Skeletal muscle tissue (tissue), 4 donors: Measurements from ENCODE around the gene HECW1. TPM values are rescaled to one million over a fixed set of nuclear protein-coding genes. Genes with fewer than 3 reads are reported as not detected.
"Not testable (repeated sequence)": the region's sequence is repeated elsewhere in the genome, so short reads cannot be mapped to it uniquely, and the experiment has no call there.

Experiments used
- H3K27ac ChIP-seq: one replicate; pipeline ENCODE4 v1.7.0; 2013; ENCODE audit warnings: mild to moderate bottlenecking, low read depth, low read length, inconsistent platforms
- H3K27me3 ChIP-seq, 3 donors: one replicate each; pipeline ENCODE4 v1.7.0; 2013; ENCODE audit warnings: low read length in 3 of 3; ENCODE audit not compliant: control insufficient read depth in 3 of 3, insufficient read depth in 3 of 3
- H3K36me3 ChIP-seq, 3 donors: one replicate each; pipeline ENCODE4 v1.7.0; 2013; ENCODE audit warnings: low read length in 3 of 3; ENCODE audit not compliant: control insufficient read depth in 3 of 3, insufficient read depth in 3 of 3
- H3K4me1 ChIP-seq, 3 donors: one replicate each; pipeline ENCODE4 v1.7.0; 2013; ENCODE audit warnings: low read length in 3 of 3, mild to moderate bottlenecking in 3 of 3; ENCODE audit not compliant: control insufficient read depth in 3 of 3, insufficient read depth in 3 of 3
- H3K4me3 ChIP-seq, 3 donors: one replicate each; pipeline ENCODE4 v1.7.0; 2013; ENCODE audit warnings: low read length in 3 of 3
- H3K9ac ChIP-seq, 3 donors: one replicate each; pipeline ENCODE4 v1.7.0; 2013; ENCODE audit warnings: low read length in 3 of 3, mild to moderate bottlenecking in 3 of 3, moderate library complexity in 2 of 3, low read depth in 1 of 3
- H3K9me3 ChIP-seq, 3 donors: one replicate each; pipeline ENCODE4 v1.7.0; 2013; ENCODE audit warnings: low read length in 3 of 3; ENCODE audit not compliant: control insufficient read depth in 3 of 3
- total RNA-seq: library from RNA; depleted of rRNA; stranded (reverse); fragments of >200 nt; gene quantifications from one replicate; pipeline ENCODE4 v1.2.3, GENCODE V29; 2014
- donor health status: Osteomylitis.

The HECW1 gene
- total RNA-seq, 1 donor from 2014 or later: not detected

DNA sequence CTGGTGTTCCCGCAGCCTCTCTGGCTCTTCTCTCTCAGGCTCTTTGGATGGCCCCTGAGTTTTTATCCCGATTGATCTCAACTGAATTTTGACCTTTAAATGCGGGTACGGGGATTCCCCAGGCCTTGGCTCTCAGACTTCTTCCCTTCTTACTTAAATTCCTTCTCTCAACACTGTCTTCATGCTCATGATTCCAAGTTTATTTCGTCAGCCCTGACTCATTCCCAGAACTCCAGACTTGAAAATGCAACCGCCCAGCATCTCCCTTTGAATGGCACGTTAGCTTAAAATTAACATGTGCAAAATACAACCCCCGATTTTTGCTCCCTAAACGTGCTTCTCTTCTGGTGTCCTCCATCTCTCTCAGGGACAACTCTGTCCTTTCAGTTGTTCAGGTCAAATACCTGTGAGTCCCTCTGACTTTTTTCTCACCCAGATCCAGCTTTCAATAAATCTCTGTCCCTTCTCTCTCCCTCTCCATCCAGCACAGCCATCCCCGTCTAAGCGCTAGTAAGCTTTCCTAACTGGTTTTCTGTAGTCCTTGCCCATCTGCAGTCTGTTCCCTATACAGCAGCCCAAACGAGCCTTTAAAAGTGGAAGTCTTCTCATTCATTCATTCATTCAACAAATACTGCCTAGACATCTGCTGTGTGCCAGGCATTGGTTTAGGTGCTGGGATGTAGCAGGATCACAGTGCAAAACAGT is 7.1 kb downstream of the HECW1 start:
- Histone ChIP-seq H3K9ac (no peak overlapping the region), H3K27ac (no peak overlapping the region), H3K27me3 (peaks cover 29 to 49% (median 33%) of the 10 kb centered on the region in 3 donors), H3K36me3 (no peaks in the 10 kb centered on the region), H3K9me3 (no peaks in the 10 kb centered on the region), H3K4me3 (no peak overlapping the region), H3K4me1 (no peaks in the 10 kb centered on the region)

DNA sequence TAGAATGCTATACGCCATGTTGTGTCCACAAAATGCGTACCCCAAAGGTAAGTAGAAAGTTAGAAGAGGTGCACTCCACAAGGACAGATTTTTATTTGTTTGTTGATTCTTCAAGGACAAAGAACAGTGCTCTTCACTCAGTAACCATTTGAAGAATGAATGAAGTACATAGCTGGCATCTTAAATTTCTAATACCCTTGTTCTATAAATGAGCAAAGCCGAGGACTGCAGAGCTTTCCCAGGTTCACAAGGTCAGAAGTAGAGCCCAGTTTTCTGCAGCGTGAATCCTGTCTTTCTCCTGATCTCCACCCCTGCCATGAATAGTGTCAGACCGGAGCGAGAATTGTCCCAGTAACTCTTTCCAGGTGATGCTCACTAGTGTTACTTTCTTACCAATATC is 9.5 kb downstream of the HECW1 start:
- Histone ChIP-seq H3K9me3 (no peaks in the 10 kb centered on the region), H3K4me3 (no peak overlapping the region), H3K4me1 (no peaks in the 10 kb centered on the region), H3K36me3 (no peaks in the 10 kb centered on the region), H3K9ac (no peak overlapping the region), H3K27ac (no peak overlapping the region), H3K27me3 (peaks cover 13 to 30% (median 18%) of the 10 kb centered on the region in 3 donors)

DNA sequence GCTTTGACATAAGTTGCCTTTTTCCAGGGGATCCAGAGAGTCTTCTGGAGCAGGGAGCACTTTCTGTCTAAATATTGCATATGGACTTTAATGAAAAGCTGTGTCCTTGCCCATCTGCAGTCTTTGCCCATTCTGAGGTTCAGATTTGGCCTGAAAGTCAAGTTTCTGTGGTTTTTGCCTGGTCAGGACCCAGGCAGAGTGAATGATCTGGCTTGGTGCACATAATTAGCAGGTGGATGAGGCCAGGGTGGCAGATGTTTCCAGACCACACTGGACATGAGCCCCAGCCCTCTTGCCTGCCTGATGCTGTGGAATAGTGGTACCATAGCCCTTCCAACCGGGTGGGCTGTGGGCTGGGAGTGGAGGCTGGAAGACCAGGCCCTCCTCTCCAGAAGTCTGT is 11.0 kb downstream of the HECW1 start:
- no peaks in the 10 kb centered on the region for H3K9me3 ChIP-seq
- H3K36me3 ChIP-seq: no peaks in the 10 kb centered on the region
- H3K27ac ChIP-seq: no peak overlapping the region
- peaks cover 9 to 30% (median 13%) of the 10 kb centered on the region in 3 donors for H3K27me3 ChIP-seq
- H3K4me1 ChIP-seq: no peaks in the 10 kb centered on the region
- no peak overlapping the region for H3K9ac ChIP-seq
- H3K4me3 ChIP-seq: no peak overlapping the region

DNA sequence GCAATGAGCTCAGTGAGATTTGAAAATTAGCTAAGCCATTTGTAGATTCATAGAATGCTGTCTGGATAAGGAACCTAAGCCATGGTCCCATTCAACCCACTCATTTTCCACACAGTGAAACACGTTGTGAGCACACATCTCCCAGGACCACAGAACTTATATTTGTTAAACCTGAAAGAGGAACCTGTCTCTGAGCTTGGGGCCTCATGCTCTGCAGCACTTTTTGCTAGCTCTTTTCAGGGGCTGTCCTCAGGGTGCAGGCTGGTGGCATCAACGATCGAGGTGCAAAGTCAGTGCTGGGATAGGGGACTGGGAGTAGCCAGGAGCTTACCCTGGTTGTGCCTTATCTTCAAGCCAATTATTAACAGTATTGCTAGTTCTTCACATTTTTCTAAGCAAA is 11.9 kb downstream of the HECW1 start:
- Histone ChIP-seq H3K36me3 (no peaks in the 10 kb centered on the region), H3K4me1 (no peaks in the 10 kb centered on the region), H3K9ac (no peak overlapping the region)

DNA sequence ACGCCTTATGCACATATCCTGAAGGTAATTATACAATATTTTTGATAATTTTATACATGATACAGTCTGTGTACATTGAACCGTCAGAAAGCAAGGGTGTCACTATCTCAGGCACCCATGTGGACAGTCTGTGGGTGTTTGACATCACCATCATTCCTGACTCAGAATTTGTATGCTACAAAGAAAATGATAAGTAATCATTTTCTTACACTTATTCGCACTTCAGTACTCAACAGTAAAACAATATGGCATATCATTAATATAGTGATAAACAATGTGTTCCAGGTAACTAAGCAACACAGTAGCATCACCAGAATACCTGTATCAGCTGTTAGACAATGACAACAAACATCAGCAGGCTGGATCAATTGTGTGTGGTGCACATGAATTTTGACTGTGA is 17.9 kb downstream of the HECW1 start:
- no peaks in the 10 kb centered on the region for H3K4me1 ChIP-seq
- H3K27ac ChIP-seq: no peak overlapping the region
- H3K4me3 ChIP-seq: no peak overlapping the region
- no peak overlapping the region for H3K9ac ChIP-seq
- no peaks in the 10 kb centered on the region for H3K36me3 ChIP-seq
- H3K9me3 ChIP-seq: no peaks in the 10 kb centered on the region
- no peaks in the 10 kb centered on the region for H3K27me3 ChIP-seq

More for the DNA sequence above, 11.9 kb downstream of the HECW1 start:
- no peak overlapping the region for H3K27ac ChIP-seq
- no peak overlapping the region for H3K4me3 ChIP-seq
- H3K9me3 ChIP-seq: no peaks in the 10 kb centered on the region
- peaks cover 9 to 21% (median 10%) of the 10 kb centered on the region in 3 donors for H3K27me3 ChIP-seq

DNA sequence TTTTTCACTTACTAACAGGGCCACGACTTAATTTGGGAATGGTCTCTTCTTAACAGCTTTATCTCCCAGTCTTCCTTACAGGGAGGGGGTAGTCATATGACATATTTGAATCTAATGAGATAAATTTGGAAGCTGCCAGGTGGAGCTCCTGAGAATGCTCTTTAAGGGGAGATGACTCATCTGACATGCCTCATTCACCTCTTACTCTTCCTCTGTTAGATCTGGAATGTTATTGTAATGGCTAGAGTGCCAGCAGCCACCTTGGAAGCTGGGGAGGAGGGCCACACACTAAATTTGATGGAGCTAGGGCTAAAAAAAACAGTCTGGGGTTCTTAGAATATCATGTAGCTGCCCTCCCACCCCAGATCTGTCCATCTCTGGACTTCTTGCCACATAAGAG is 22.7 kb downstream of the HECW1 start:
- Histone ChIP-seq H3K4me1 (no peaks in the 10 kb centered on the region), H3K27ac (no peak overlapping the region), H3K4me3 (no peak overlapping the region), H3K36me3 (no peaks in the 10 kb centered on the region), H3K9ac (no peak overlapping the region), H3K27me3 (no peaks in the 10 kb centered on the region), H3K9me3 (no peaks in the 10 kb centered on the region)

DNA sequence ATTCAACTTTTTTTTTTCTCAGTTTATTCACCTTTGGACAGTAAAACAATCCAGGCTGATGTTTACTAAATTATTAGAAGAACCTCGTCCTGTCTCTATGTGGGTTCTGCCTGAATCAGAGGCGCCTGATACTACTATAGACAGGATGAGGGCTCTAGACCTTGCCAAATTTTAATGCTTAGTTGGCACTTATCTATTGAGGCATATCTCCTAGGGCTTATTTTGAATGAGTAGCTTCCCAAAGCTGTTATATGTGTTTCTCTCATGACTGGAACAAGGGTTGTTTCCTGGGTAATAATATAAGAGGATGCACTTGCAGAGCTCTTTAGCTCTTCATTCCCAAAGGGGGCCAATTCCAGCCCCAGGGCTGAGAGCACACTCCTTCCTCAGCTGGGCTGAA is 23.6 kb downstream of the HECW1 start:
- Histone ChIP-seq H3K36me3 (no peaks in the 10 kb centered on the region), H3K4me1 (no peaks in the 10 kb centered on the region), H3K9me3 (no peaks in the 10 kb centered on the region)

DNA sequence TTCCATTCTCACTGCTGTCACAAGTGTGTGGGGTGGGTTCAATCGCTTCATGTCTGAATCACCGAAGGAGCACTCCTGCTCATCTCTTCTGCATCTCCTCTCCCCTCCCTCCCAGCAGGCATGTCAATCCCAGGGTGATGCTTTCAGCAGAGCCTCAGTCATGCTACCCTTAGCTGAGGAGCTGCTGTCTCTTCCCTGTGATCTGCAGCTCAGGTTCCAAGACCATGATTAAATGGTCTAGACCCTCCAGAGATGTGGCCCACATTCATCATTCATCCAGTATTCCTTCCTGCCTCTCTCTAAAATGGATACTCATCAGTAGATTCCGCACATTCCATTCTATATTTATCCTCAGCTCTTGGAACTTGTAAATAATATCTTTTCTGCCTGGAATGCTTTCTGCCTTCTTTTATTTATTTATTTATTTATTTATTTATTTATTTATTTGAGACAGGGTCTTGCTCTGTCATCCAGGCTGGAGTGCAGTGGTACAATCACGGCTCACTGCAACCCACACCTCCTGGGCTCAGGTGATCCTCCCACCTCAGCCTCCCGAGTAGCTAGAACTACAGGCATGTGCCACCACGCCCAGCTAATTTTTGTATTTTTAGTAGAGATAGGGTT is 24.8 kb downstream of the HECW1 start:
- H3K36me3 ChIP-seq, H3K27ac ChIP-seq, H3K4me1 ChIP-seq: not testable (repeated sequence)

More for the DNA sequence above, 23.6 kb downstream of the HECW1 start:
- H3K27me3 ChIP-seq: no peaks in the 10 kb centered on the region
- H3K9ac ChIP-seq: no peak overlapping the region
- no peak overlapping the region for H3K27ac ChIP-seq
- no peak overlapping the region for H3K4me3 ChIP-seq

DNA sequence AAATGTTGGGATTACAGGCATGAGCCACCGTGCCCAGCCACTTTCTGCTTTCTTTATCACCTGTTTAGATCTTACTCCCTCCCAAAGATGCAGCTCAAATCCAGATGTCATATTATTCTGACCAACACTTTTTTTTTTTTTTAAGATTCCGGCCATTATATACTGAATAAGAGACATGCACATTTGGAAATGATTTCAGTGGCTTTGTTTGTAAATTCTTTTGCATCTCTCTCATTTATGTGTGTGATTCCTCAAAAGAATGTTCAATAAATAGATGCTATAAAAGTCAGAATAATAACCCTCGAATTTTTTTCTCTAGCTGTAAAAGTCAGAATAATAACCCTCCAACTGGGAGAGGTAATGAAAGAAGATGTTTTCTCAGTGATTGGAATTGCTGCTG is 25.4 kb downstream of the HECW1 start:
- Histone ChIP-seq H3K27ac (no peak overlapping the region), H3K4me3 (no peak overlapping the region), H3K9ac (no peak overlapping the region), H3K9me3 (no peaks in the 10 kb centered on the region), H3K4me1 (no peaks in the 10 kb centered on the region), H3K36me3 (no peaks in the 10 kb centered on the region), H3K27me3 (no peaks in the 10 kb centered on the region)

More for the DNA sequence above, 24.8 kb downstream of the HECW1 start:
- H3K4me3 ChIP-seq, H3K9ac ChIP-seq, H3K9me3 ChIP-seq, H3K27me3 ChIP-seq: not testable (repeated sequence)

DNA sequence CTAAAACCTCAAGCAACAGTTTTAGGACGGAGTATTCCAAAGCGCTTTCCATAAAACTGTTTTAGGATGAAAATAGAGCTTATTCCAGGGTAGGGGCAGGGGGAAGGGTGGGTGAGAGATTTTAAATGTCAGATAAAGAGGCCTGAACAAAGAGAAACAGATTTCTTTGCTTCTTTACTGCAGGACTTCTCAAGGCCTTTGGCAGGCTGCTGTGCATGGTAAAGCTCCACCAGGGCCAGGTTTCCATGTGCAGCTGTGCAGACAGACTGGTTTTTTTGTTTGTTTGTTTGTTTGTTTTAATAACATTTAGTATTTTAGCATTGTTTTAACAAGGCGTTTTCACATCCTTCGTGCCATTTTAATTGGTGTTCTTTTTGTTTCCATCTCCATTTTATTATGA is 26.3 kb downstream of the HECW1 start:
- Histone ChIP-seq H3K36me3 (no peaks in the 10 kb centered on the region), H3K4me1 (no peaks in the 10 kb centered on the region), H3K9me3 (no peaks in the 10 kb centered on the region), H3K4me3 (no peak overlapping the region), H3K27me3 (no peaks in the 10 kb centered on the region), H3K27ac (no peak overlapping the region), H3K9ac (no peak overlapping the region)
